Gastrocnemius medialis (tissue), 4 donors: ENCODE measurements around the gene SLC44A1. TPM values are rescaled to one million over a fixed set of nuclear protein-coding genes. Genes with fewer than 3 reads are reported as not detected.

Experiments used
- ATAC-seq, 2 donors: fragments of 150-250 bp; one replicate each; pipeline ENCODE4 v1.9.1; 2016
- DNase-seq, 2 donors: peaks; one replicate each; pipeline ENCODE4 v3.0.0-alpha.2; 2019
- H3K27ac ChIP-seq, 4 donors: fragments of 200-600 bp; sonication (generic); 1 replicate in 1 of 4; 2 replicates in 3 of 4; pipeline ENCODE4 v1.5.1; 2016 to 2018; ENCODE audit warnings: mild to moderate bottlenecking in 2 of 4, moderate library complexity in 1 of 4
- H3K27me3 ChIP-seq, 3 donors: fragments of 200-600 bp; sonication (generic) in 2 of 3; 1 replicate in 1 of 3; 2 replicates in 2 of 3; pipeline versions ENCODE4 v1.5.1 to v1.6.0; 2016 to 2019; ENCODE audit warnings: mild to moderate bottlenecking in 1 of 3, moderate library complexity in 1 of 3
- H3K36me3 ChIP-seq, 2 donors: fragments of 200-600 bp; sonication (generic) in 1 of 2; one replicate each; pipeline ENCODE4 v1.5.1; 2017 to 2018
- H3K4me1 ChIP-seq, 2 donors: fragments of 200-600 bp; sonication (generic) in 1 of 2; one replicate each; pipeline ENCODE4 v1.5.1; 2016 to 2017; ENCODE audit warnings: mild to moderate bottlenecking in 2 of 2
- H3K4me3 ChIP-seq, 4 donors: fragments of 200-600 bp; sonication (generic) in 3 of 4; 1 replicate in 1 of 4; 2 replicates in 3 of 4; pipeline ENCODE4 v1.5.1; 2016 to 2019; ENCODE audit warnings: mild to moderate bottlenecking in 2 of 4
- H3K9me3 ChIP-seq, 3 donors: fragments of 200-600 bp; sonication (generic) in 2 of 3; 1 replicate in 1 of 3; 2 replicates in 2 of 3; pipeline ENCODE4 v1.5.1; 2016 to 2019
- CTCF ChIP-seq, 5 experiments: fragments of 450-650 bp in 3 of 5; fragments of 200-600 bp in 2 of 5; sonication (generic) in 2 of 5; IDR thresholded peaks in 4 of 5; conservative IDR thresholded peaks in 1 of 5; 1 replicate in 4 of 5; 2 replicates in 1 of 5; pipeline ENCODE4 v1.5.1; 2016 to 2019; ENCODE audit warnings: antibody characterized with exemption in 5 of 5, mild to moderate bottlenecking in 3 of 5, moderate library complexity in 3 of 5
- POLR2A ChIP-seq, 2 donors: fragments of 450-650 bp; IDR thresholded peaks; one replicate each; pipeline ENCODE4 v1.6.1; 2017; ENCODE audit warnings: antibody characterized with exemption in 2 of 2, mild to moderate bottlenecking in 2 of 2, moderate library complexity in 2 of 2
- in situ Hi-C, 4 donors: fragments of 200-750 bp; cut with MboI; loops; one replicate each; pipeline versions ENCODE4 v1.15.0 to v1.8.0; 2017; ENCODE audit warnings: low sequenced_read_pairs in 4 of 4
- intact Hi-C: fragments of 100-400 bp; cut with DNase I; formaldehyde crosslinking; loops from one replicate; pipeline ENCODE4 v1.15.1; 2023; ENCODE audit warnings: low total_unique reads
- total RNA-seq, 4 donors: library from RNA; depleted of rRNA; stranded (reverse); fragments of >200 nt; gene quantifications; one replicate each; pipeline versions ENCODE4 v1.1.0 to v1.2.3, GENCODE V29; 2016

The SLC44A1 gene
- total RNA-seq, 4 donors from 2014 or later = 5.4 to 15.9 (median 11.3) TPM

- H3K9me3 ChIP-seq = no peaks in the 10 kb centered on the region
- TF ChIP-seq POLR2A (IDR thresholded peaks at IDR 0.05) = no peak
- TF ChIP-seq CTCF (IDR thresholded peaks at IDR 0.05 in 4 of 5, conservative IDR thresholded peaks at IDR 0.05 in 1 of 5) = peak; percentile 34 to 70 (median 63)
- H3K27me3 ChIP-seq = no peaks in the 10 kb centered on the region
- no peaks in the 10 kb centered on the region for H3K36me3 ChIP-seq
- no peaks in the 10 kb centered on the region for H3K4me1 ChIP-seq
- no peak overlapping the region for H3K27ac ChIP-seq
- no peak overlapping the region for H3K4me3 ChIP-seq
- DNase-seq = no peak
- in situ Hi-C loops = loop anchor here in 3 of 4 donors (5.0 to 25.0 kb wide), 4 partner anchors 46 to 286 kb away; partner anchors contain the start of gene TMEM38B (in 1 of the 3)
- peak; percentile 70 to 78 for ATAC-seq
- intact Hi-C loops = loop anchor here (2.0 kb wide), 1 partner anchor 49 kb away; no protein-coding TSS in a partner anchor
Observed at GRCh38 chr9:105425816-105426433, 181.5 kb downstream of the SLC44A1 start.

- TF ChIP-seq POLR2A (IDR thresholded peaks at IDR 0.05) = no peak
- TF ChIP-seq CTCF (IDR thresholded peaks at IDR 0.05 in 4 of 5, conservative IDR thresholded peaks at IDR 0.05 in 1 of 5) = no peak
- in situ Hi-C loops (loop anchor here in 3 of 4 donors (5.0 to 25.0 kb wide), 4 partner anchors 46 to 286 kb away; partner anchors contain the start of gene TMEM38B (in 1 of the 3)), intact Hi-C loops (loop anchor here (2.0 kb wide), 1 partner anchor 48 kb away; no protein-coding TSS in a partner anchor)
Observed at GRCh38 chr9:105426657-105427056, 182.2 kb downstream of the SLC44A1 start.

GRCh38 chr9:105431424-105432246 is 187.2 kb downstream of the SLC44A1 start:
- peak overlapping the region; percentile 52 to 60 (median 58) for H3K27ac ChIP-seq
- peak in 1 of 2 donors; percentile 62 for ATAC-seq
- in situ Hi-C loops = loop anchor here in 2 of 4 donors (25.0 kb wide), 2 partner anchors 256 to 281 kb away; partner anchors contain the start of gene TMEM38B (in 1 of the 2)

More at GRCh38 chr9:105426657-105427056, 182.2 kb downstream of the SLC44A1 start:
- ATAC-seq (no peak), DNase-seq (no peak)
- Histone ChIP-seq H3K27ac (no peak overlapping the region), H3K4me1 (peaks cover 2 to 5% of the 10 kb centered on the region in 2 donors), H3K4me3 (no peak overlapping the region), H3K9me3 (no peaks in the 10 kb centered on the region), H3K36me3 (no peaks in the 10 kb centered on the region), H3K27me3 (no peaks in the 10 kb centered on the region)

More at GRCh38 chr9:105431424-105432246, 187.2 kb downstream of the SLC44A1 start:
- Histone ChIP-seq H3K4me3 (no peak overlapping the region), H3K36me3 (no peaks in the 10 kb centered on the region), H3K27me3 (no peaks in the 10 kb centered on the region), H3K4me1 (peaks cover 18 to 21% of the 10 kb centered on the region in 2 donors), H3K9me3 (no peaks in the 10 kb centered on the region)
- intact Hi-C loops = no loop called here
- peak in 1 of 2 donors; percentile 25 for DNase-seq
- no peak for TF ChIP-seq POLR2A (IDR thresholded peaks at IDR 0.05)
- no peak for TF ChIP-seq CTCF (IDR thresholded peaks at IDR 0.05 in 4 of 5, conservative IDR thresholded peaks at IDR 0.05 in 1 of 5)
